Liver (tissue), 9 donors: ENCODE measurements around the gene NLRP9. TPM values are rescaled to one million over a fixed set of nuclear protein-coding genes. Genes with fewer than 3 reads are reported as not detected.

Experiments
- DNase-seq: peaks from one replicate; pipeline ENCODE4 v3.0.0-alpha.2; 2017; ENCODE audit warnings: low spot score
- H3K27ac ChIP-seq, 2 donors: one replicate each; pipeline ENCODE4 v1.7.0; 2013; ENCODE audit warnings: inconsistent platforms in 2 of 2, low read length in 2 of 2, control low read depth in 1 of 2, low read depth in 1 of 2, mild to moderate bottlenecking in 1 of 2
- H3K27me3 ChIP-seq, 4 donors: one replicate each; pipeline versions ENCODE4 v1.6.1 to v1.7.0; 2013; ENCODE audit warnings: low read length in 3 of 4, inconsistent platforms in 1 of 4, mild to moderate bottlenecking in 1 of 4, moderate library complexity in 1 of 4; ENCODE audit not compliant: control insufficient read depth in 4 of 4, insufficient read depth in 4 of 4
- H3K36me3 ChIP-seq, 4 donors: one replicate each; pipeline versions ENCODE4 v1.6.1 to v1.7.0; 2013; ENCODE audit warnings: low read length in 3 of 4, mild to moderate bottlenecking in 3 of 4, low read depth in 1 of 4, moderate library complexity in 1 of 4; ENCODE audit not compliant: control insufficient read depth in 4 of 4, insufficient read depth in 3 of 4
- H3K4me1 ChIP-seq, 4 donors: one replicate each; pipeline versions ENCODE4 v1.6.1 to v1.7.0; 2013; ENCODE audit warnings: low read length in 3 of 4, mild to moderate bottlenecking in 3 of 4, moderate library complexity in 1 of 4; ENCODE audit not compliant: control insufficient read depth in 4 of 4, insufficient read depth in 4 of 4
- H3K4me3 ChIP-seq, 3 donors: one replicate each; pipeline versions ENCODE4 v1.6.1 to v1.7.0; 2013; ENCODE audit warnings: low read length in 3 of 3, control low read depth in 1 of 3, low read depth in 1 of 3, mild to moderate bottlenecking in 1 of 3
- H3K9ac ChIP-seq, 2 donors: one replicate each; pipeline ENCODE4 v1.7.0; 2013; ENCODE audit warnings: low read length in 2 of 2, mild to moderate bottlenecking in 2 of 2, moderate library complexity in 2 of 2, control low read depth in 1 of 2, low read depth in 1 of 2
- H3K9me3 ChIP-seq, 4 donors: one replicate each; pipeline versions ENCODE4 v1.6.1 to v1.7.0; 2013; ENCODE audit warnings: low read length in 3 of 4; ENCODE audit not compliant: control insufficient read depth in 4 of 4
- ATF3 ChIP-seq: IDR thresholded peaks from 2 replicates; pipeline ENCODE4 v1.6.1; 2016; ENCODE audit warnings: antibody characterized with exemption
- CTCF ChIP-seq: fragments of 150-350 bp; IDR thresholded peaks from 2 replicates; pipeline ENCODE4 v1.5.1; 2017; ENCODE audit warnings: improper control_type of control experiment, low read depth, low read length; ENCODE audit not compliant: missing input control
- EGR1 ChIP-seq, 2 donors: IDR thresholded peaks; 2 replicates each; pipeline ENCODE4 v1.6.1; 2016 to 2018; ENCODE audit warnings: antibody characterized with exemption in 2 of 2, low read depth in 2 of 2
- FOXA1 ChIP-seq: IDR thresholded peaks from 2 replicates; pipeline ENCODE4 v1.6.1; 2016; ENCODE audit warnings: antibody characterized with exemption
- FOXA2 ChIP-seq: IDR thresholded peaks from 2 replicates; pipeline ENCODE4 v1.6.1; 2016; ENCODE audit warnings: antibody characterized with exemption
- GABPA ChIP-seq, 2 donors: IDR thresholded peaks in 1 of 2; conservative IDR thresholded peaks in 1 of 2; 2 replicates each; pipeline ENCODE4 v1.6.1; 2016; ENCODE audit warnings: antibody characterized with exemption in 2 of 2, mild to moderate bottlenecking in 1 of 2, moderate library complexity in 1 of 2
- HNF4A ChIP-seq, 2 donors: conservative IDR thresholded peaks; 2 replicates each; pipeline ENCODE4 v1.6.1; 2016; ENCODE audit warnings: antibody characterized with exemption in 2 of 2, mild to moderate bottlenecking in 2 of 2
- HNF4G ChIP-seq: IDR thresholded peaks from 2 replicates; pipeline ENCODE4 v1.6.1; 2016; ENCODE audit warnings: antibody characterized with exemption
- MAX ChIP-seq: IDR thresholded peaks from 2 replicates; pipeline ENCODE4 v1.6.1; 2016; ENCODE audit warnings: antibody characterized with exemption
- NR2F2 ChIP-seq: IDR thresholded peaks from 2 replicates; pipeline ENCODE4 v1.6.1; 2016; ENCODE audit warnings: antibody characterized with exemption
- RAD21 ChIP-seq, 2 donors: IDR thresholded peaks; 2 replicates each; pipeline ENCODE4 v1.6.1; 2016; ENCODE audit warnings: antibody characterized with exemption in 2 of 2, mild to moderate bottlenecking in 2 of 2
- REST ChIP-seq: IDR thresholded peaks from 2 replicates; pipeline ENCODE4 v1.6.1; 2016; ENCODE audit warnings: antibody characterized with exemption, mild to moderate bottlenecking
- RXRA ChIP-seq, 2 donors: IDR thresholded peaks; 2 replicates each; pipeline ENCODE4 v1.6.1; 2017 to 2018; ENCODE audit warnings: antibody characterized with exemption in 2 of 2, mild to moderate bottlenecking in 1 of 2
- SP1 ChIP-seq: IDR thresholded peaks from 2 replicates; pipeline ENCODE4 v1.6.1; 2018; ENCODE audit warnings: antibody characterized with exemption, mild to moderate bottlenecking
- TAF1 ChIP-seq: conservative IDR thresholded peaks from 2 replicates; pipeline ENCODE4 v1.6.1; 2016; ENCODE audit warnings: antibody characterized with exemption, mild to moderate bottlenecking
- YY1 ChIP-seq: IDR thresholded peaks from 2 replicates; pipeline ENCODE4 v1.6.1; 2016; ENCODE audit warnings: antibody characterized with exemption, mild to moderate bottlenecking
- WGBS: extraction: QIAGEN DNeasy Blood & Tissue Kit; methylation state at CpG from one replicate; pipeline ENCODE4 v1.1.7; 2013; 5-methylcytosine and 5-hydroxymethylcytosine counted together
- polyA plus RNA-seq, 2 donors: library from polyadenylated mRNA; stranded (reverse) in 1 of 2; unstranded in 1 of 2; fragments of 200-250 nt in 1 of 2; fragments of >200 nt in 1 of 2; fragmentation: Nextera tagmentation in 1 of 2; extraction: Ambion mirVana in 1 of 2; gene quantifications; one replicate each; pipeline versions ENCODE4 v1.2.1 to v1.2.3, GENCODE V29; 2013 to 2015
- total RNA-seq, 2 donors: library from RNA; depleted of rRNA; stranded (reverse); fragments of >200 nt; gene quantifications; one replicate each; pipeline ENCODE4 v1.2.3, GENCODE V29; 2014
- donor health status: healthy.
- donor health status: healthy.
- donor health status: healthy.
- donor health status: healthy.
- donor health status: healthy.

NLRP9 gene
- total and polyA plus RNA-seq, 4 donors = not detected

- peaks cover 0 to 4% (median under 1%) of the 10 kb centered on the region in 4 donors for H3K27me3 ChIP-seq
- no peak overlapping the region for H3K9ac ChIP-seq
- H3K4me1 ChIP-seq = no peaks in the 10 kb centered on the region
- TF ChIP-seq HNF4A (conservative IDR thresholded peaks at IDR 0.05) = no peak
- TF ChIP-seq MAX = no peak
- no peak for TF ChIP-seq GABPA (IDR thresholded peaks at IDR 0.05 in 1 of 2, conservative IDR thresholded peaks at IDR 0.05 in 1 of 2)
- no peak for TF ChIP-seq FOXA1
- no peak for TF ChIP-seq YY1
- TF ChIP-seq HNF4G = no peak
- TF ChIP-seq TAF1 = no peak
- no peak for TF ChIP-seq ATF3
- no peak for TF ChIP-seq FOXA2
- no peak for TF ChIP-seq EGR1 (IDR thresholded peaks at IDR 0.05; ENCODE audit: low read depth in 2 of 2)
- no peak for TF ChIP-seq RXRA (IDR thresholded peaks at IDR 0.05)
- TF ChIP-seq NR2F2 = no peak
- no peak for TF ChIP-seq CTCF
- TF ChIP-seq SP1 = no peak
- no peak overlapping the region for H3K4me3 ChIP-seq
- no peak for DNase-seq
- H3K36me3 ChIP-seq = no peaks in the 10 kb centered on the region
- no peak overlapping the region for H3K27ac ChIP-seq
- WGBS = 69% methylated on average over 18 of the region's 18 CpGs
- no peaks in the 10 kb centered on the region for H3K9me3 ChIP-seq
Measured at GRCh38 chr19:55711719-55712118, 26.5 kb downstream of the NLRP9 start.

- no peak overlapping the region for H3K27ac ChIP-seq
- WGBS = 92% methylated on average over 3 of the region's 3 CpGs
- no peak overlapping the region for H3K4me3 ChIP-seq
- no peak overlapping the region for H3K9ac ChIP-seq
- H3K9me3 ChIP-seq = no peaks in the 10 kb centered on the region
- TF ChIP-seq RXRA (IDR thresholded peaks at IDR 0.05) (no peak), GABPA (IDR thresholded peaks at IDR 0.05 in 1 of 2, conservative IDR thresholded peaks at IDR 0.05 in 1 of 2) (no peak), EGR1 (IDR thresholded peaks at IDR 0.05; ENCODE audit: low read depth in 2 of 2) (no peak), SP1 (no peak), HNF4A (conservative IDR thresholded peaks at IDR 0.05) (no peak), ATF3 (no peak), YY1 (no peak), TAF1 (no peak)
- H3K36me3 ChIP-seq = no peaks in the 10 kb centered on the region
- DNase-seq = no peak
- H3K4me1 ChIP-seq = no peaks in the 10 kb centered on the region
- H3K27me3 ChIP-seq = no peaks in the 10 kb centered on the region
Measured at GRCh38 chr19:55705972-55706371, 32.2 kb downstream of the NLRP9 start.

- no peak for DNase-seq
Measured at GRCh38 chr19:55704494-55705245, 33.5 kb downstream of the NLRP9 start.

More at GRCh38 chr19:55704494-55705245, 33.5 kb downstream of the NLRP9 start:
- peak in 1 of 2 donors; percentile 42 for TF ChIP-seq RAD21 (IDR thresholded peaks at IDR 0.05)
- no peak for TF ChIP-seq REST
- H3K27me3 ChIP-seq = no peaks in the 10 kb centered on the region
- H3K36me3 ChIP-seq = peaks cover 0 to 9% (median 0%) of the 10 kb centered on the region in 4 donors
- H3K9me3 ChIP-seq = no peaks in the 10 kb centered on the region
- H3K4me3 ChIP-seq = no peak overlapping the region
- H3K9ac ChIP-seq = no peak overlapping the region
- WGBS = 94% methylated on average over 15 of the region's 15 CpGs
- no peak overlapping the region for H3K27ac ChIP-seq
- no peaks in the 10 kb centered on the region for H3K4me1 ChIP-seq
